ENCODE measurements around the gene HBS1L.

DNA sequence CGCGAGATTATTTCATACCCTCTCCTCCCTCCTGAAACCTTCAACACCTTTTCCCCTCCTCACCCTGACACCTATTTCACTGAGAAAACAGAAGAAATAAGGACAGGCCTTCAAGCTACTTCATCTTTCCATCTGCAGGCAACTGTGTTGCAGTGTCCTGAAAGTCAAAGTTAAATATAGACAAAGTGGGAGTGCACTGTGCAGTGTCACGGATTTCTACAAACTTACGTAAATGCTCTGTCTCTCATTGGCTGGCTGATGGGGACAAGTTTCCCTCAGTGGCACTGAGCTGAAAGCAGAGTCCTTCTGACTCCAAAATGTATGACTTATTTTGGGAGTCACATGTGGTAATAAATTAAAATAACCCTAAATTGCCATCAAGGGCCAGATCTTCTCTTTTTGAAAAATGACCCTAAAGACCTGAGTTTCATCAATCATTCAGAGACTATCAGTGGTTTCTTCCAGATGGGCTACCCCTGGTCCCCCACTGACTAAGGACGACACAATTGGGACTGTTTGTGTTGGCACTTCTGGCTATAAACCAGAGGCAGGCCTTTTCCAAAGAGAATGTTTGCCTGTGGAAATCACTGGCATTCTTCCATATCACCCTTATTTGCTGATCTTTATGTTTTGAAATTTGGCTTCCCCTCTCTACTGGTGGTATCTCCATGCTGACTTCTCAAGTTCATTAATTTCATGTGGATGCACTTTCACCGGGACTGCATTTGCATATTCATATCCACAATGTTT, 126.3 kb downstream of the HBS1L start:
- TF ChIP-seq, protein P1, sequence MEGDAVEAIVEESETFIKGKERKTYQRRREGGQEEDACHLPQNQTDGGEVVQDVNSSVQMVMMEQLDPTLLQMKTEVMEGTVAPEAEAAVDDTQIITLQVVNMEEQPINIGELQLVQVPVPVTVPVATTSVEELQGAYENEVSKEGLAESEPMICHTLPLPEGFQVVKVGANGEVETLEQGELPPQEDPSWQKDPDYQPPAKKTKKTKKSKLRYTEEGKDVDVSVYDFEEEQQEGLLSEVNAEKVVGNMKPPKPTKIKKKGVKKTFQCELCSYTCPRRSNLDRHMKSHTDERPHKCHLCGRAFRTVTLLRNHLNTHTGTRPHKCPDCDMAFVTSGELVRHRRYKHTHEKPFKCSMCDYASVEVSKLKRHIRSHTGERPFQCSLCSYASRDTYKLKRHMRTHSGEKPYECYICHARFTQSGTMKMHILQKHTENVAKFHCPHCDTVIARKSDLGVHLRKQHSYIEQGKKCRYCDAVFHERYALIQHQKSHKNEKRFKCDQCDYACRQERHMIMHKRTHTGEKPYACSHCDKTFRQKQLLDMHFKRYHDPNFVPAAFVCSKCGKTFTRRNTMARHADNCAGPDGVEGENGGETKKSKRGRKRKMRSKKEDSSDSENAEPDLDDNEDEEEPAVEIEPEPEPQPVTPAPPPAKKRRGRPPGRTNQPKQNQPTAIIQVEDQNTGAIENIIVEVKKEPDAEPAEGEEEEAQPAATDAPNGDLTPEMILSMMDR (IDR thresholded peaks at IDR 0.05; ENCODE audit: poor library complexity, severe bottlenecking) = no peak
- TF ChIP-seq EP300 (conservative IDR thresholded peaks at IDR 0.05; ENCODE audit: poor library complexity, severe bottlenecking) (no peak), POLR2AphosphoS5 (IDR thresholded peaks at IDR 0.05) (no peak), EZH2 (IDR thresholded peaks at IDR 0.05; ENCODE audit: borderline replicate concordance, insufficient read depth, low read length, poor library complexity, severe bottlenecking) (no peak)
